HT-29 (cell line): ENCODE results near the gene CTNNBIP1. TPM values are rescaled to one million over a fixed set of nuclear protein-coding genes. Genes with fewer than 3 reads are reported as not detected.

Source experiments
- DNase-seq: peaks from one replicate; pipeline ENCODE4 v3.0.0-alpha.2; 2015; ENCODE audit warnings: low spot score
- total RNA-seq: library from RNA; depleted of rRNA; stranded (reverse); fragments of >200 nt; shearing (Covaris generic); gene quantifications from 2 replicates; pipeline ENCODE4 v1.2.3, GENCODE V29; 2014

Gene CTNNBIP1
- total RNA-seq, 1 experiment from 2014 or later, result 12.2 TPM

GRCh38 chr1:9878404-9878803 is 31.7 kb downstream of the CTNNBIP1 start:
- DNase-seq, result no peak

GRCh38 chr1:9877962-9878361 is 32.1 kb downstream of the CTNNBIP1 start:
- peak; percentile 76 for DNase-seq

- no peak for DNase-seq
Measured at GRCh38 chr1:9875636-9876000, 34.5 kb downstream of the CTNNBIP1 start.

- peak; percentile 85 for DNase-seq
Measured at GRCh38 chr1:9874959-9875635, 35.0 kb downstream of the CTNNBIP1 start.

DNA sequence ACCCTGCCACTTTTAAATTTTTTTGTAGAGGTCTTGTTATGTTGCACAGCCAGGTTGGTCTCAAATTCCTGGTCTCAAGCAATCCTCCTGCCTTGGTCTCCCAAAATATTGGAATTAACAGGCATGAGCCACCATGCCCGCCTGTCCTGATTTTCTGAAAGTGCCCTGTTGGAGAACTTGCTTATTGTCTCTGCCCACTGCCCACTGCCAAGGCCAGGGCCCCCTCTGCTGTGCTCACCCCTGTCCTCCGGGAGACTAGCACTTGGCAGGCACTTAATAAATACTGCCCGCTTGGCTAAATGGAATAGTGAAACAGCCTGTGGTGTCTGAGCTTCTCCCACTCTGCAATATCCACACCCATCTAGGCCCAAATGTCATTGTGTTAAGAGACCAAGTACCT is 35.7 kb downstream of the CTNNBIP1 start:
- no peak for DNase-seq

GRCh38 chr1:9873992-9874391 is 36.1 kb downstream of the CTNNBIP1 start:
- DNase-seq, result no peak

- DNase-seq, result no peak
Measured at GRCh38 chr1:9873385-9873784, 36.7 kb downstream of the CTNNBIP1 start.

DNA sequence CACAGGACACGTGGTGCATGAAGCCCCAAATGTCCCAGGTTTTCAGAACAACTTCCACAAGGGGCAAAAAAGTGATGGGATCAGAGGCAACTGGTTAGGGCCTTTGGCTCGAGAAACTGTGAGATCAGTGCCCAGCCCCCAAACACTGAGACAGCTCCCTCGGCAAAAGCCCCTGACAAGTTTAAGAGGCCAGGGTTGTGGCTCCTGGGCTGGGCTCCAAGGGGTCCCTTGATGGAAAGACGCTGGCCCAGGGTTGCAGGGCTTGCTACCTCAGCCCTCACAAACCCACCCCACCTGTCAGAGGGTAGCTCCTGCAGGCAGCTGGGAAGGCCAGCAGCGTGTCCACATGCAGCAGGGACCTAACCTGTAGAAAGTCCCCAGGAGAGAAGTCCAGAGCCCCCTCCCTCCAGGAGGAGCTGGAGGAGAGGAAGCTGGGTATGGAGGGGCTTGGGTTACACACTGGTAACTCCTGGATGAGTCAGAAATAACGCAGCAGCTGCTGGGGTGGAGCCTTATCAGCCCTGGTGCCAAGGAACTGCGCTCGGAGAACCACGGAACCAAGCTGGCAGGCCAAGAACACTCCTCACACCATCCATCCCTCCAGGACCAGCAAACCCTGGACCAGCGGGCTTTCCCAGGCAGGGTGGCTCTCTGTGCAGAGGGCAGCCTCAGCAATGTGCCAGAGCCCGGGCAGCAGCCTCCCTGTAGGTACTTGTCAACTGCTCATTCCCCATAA is 37.5 kb downstream of the CTNNBIP1 start:
- no peak for DNase-seq

DNA sequence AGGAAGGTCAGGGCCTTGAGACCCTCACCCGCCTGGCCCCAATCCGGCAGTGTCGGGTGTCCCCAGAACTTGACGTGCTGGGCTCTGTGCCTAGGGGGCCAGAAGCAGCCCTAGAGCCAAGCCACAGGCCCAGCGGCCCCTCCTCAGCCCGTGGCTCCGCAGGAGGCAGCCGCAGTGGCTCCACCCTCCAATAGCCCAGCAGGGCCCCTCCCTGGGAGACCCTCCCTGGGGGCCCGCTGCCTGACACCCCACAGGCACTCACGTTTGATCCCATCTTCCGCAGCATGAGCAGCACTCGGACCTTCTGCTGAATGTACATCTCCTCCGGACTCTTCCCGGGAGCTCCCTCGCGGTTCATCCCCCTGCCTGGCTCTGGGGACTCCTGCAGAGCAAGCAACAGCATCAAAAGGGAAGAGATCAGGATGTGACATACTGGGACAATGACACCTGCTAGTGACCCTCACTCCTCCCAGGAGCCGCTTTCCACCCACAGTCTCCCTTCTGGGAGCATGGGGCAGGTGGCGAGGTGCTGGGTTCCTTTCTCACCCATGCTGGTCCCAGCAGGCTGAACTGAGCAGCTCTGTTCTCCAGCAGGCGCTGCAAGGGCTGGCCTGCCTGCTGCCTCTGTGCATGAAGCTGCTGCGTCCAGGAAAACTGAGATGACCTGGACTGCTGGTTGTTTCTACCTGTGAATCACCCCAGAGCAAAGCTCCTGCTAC is 38.2 kb downstream of the CTNNBIP1 start:
- DNase-seq, result no peak

GRCh38 chr1:9871021-9871420 is 39.0 kb downstream of the CTNNBIP1 start:
- no peak for DNase-seq

GRCh38 chr1:9870572-9870971 is 39.5 kb downstream of the CTNNBIP1 start:
- DNase-seq, result no peak

- DNase-seq, result no peak
Measured at GRCh38 chr1:9869831-9870251, 40.2 kb downstream of the CTNNBIP1 start.

DNA sequence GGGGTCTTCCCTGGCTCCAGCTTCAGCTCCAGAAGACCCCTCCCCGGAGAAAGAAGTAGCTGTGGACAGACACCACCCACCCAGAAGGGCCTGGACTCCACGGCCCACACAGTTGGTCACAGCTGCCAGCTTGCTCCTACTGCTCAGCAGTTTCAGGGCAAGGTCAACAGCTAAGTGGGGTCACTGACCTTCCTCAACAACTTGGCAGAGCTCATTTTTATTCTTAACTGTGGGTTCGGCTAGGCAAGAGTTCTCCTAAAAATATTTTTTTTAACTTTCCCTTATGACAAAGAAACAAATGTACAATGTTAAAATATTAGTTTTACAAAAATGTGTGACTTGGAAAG is 41.9 kb downstream of the CTNNBIP1 start:
- DNase-seq, result no peak

DNA sequence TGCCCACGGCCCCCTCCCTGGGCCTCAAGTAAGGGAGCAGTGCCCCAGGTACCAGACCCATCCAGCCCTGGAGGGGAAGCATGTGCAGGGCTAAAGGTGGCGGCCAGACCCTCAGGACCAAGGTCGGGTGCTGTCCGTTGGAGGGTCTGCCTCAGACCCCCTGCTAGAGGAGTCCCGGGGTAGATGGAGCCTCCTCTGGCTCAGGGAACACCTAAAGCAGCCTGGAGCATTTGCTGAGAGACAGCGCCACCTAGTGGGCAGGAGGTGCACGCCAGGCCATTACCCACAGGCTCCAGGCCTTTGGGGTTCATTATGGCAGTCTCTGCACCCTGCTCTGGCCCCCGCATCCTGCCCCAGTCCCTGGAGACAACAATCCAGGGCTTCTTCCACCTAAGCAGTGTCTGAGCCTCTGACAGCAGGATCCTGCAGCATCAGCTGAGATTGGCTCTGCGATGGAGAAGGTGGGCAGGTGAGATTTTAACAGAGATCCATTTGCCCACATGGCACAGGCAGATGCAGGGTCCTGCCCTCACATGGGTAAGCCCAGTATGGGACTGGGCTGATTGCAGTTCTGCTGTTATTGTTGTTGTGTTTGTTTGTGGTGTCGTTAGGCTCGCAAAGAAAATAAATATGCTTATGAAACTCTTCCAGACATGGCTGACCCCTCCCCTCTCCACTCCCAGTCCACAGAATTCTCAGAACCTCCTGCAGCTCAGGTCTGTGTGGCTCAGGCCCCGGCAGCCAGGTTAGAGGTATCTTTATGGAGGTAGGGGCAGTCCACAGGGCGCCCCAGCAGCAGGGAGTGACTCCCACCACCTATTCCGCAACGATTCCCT is 42.4 kb downstream of the CTNNBIP1 start:
- peak; percentile 90 for DNase-seq

GRCh38 chr1:9866836-9867235 is 43.2 kb downstream of the CTNNBIP1 start:
- no peak for DNase-seq

DNA sequence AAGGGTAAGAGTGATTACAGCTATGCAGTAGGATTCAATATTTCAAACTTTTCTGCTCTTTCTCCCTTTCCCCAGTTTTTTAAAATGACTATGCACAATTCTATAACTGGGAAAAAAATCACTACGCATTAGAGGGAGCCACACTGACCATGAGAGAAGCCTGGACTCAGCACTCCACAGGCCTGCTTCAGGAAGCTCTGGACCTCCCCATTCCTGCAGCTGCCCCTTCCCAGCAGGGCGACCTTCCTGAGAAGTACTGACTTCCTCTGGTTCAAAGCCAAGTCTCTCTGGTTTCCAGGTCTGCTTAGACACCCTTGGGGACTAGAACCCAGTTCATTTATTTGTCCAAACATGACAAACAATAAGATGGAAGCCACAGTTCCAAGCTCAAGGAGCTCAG is 44.3 kb downstream of the CTNNBIP1 start:
- DNase-seq, result no peak

DNA sequence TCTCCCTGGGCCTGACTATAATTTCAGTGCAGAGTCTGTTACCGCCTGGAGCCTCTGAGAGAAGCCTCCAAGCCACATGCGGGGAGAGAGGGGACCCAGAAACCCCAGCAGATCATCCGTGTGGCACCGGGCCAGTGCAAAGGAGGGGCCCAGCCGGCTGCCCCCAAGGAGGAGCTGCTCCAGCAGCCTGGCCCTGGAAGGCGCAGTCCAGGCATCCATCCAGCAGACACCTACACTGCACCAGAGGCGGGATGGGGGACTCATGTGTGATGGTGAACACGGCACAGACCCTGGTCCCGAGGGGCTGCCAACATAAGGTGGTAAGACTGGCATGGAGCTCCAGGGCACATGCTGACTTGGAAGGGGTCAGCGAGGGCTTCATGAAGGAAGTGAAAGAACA is 46.7 kb downstream of the CTNNBIP1 start:
- DNase-seq, result no peak

- DNase-seq, result no peak
Measured at GRCh38 chr1:9861360-9861759, 48.7 kb downstream of the CTNNBIP1 start.

- DNase-seq, result no peak
Measured at GRCh38 chr1:9860887-9861286, 49.2 kb downstream of the CTNNBIP1 start.

- no peak for DNase-seq
Measured at GRCh38 chr1:9859281-9860014, 50.6 kb downstream of the CTNNBIP1 start.
